Activated naive CD4-positive, alpha-beta T cell treated with anti-CD3 and anti-CD28 coated beads, Interleukin-2, amount 50 U/mL, for 72 hours (primary cell): ENCODE results near the gene ST14. TPM values are rescaled to one million over a fixed set of nuclear protein-coding genes. Genes with fewer than 3 reads are reported as not detected.
"Not testable (repeated sequence)": the region's sequence is repeated elsewhere in the genome, so short reads cannot be mapped to it uniquely, and the experiment has no call there.

Source experiments
- ATAC-seq, 2 donors: fragments of 150-1000 bp; cut with Tn5 transposase; 2 replicates each; pipeline ENCODE4 v1.10.0; 2021; ENCODE audit warnings: mild to moderate bottlenecking in 2 of 2, moderate library complexity in 2 of 2
- DNase-seq, 2 donors: peaks; one replicate each; pipeline ENCODE4 v3.0.0; 2021 to 2022; ENCODE audit warnings: low spot score in 2 of 2
- H3K27ac Mint-ChIP-seq, 2 donors: one replicate each; pipeline ENCODE4 v1.8.0; 2022; ENCODE audit warnings: mild to moderate bottlenecking in 2 of 2, mixed read lengths in 2 of 2
- H3K36me3 Mint-ChIP-seq, 2 donors: one replicate each; pipeline ENCODE4 v1.8.0; 2022; ENCODE audit warnings: mixed read lengths in 2 of 2
- H3K9me3 Mint-ChIP-seq, 2 donors: one replicate each; pipeline ENCODE4 v1.8.0; 2022; ENCODE audit warnings: mixed read lengths in 2 of 2
- total RNA-seq, 2 donors: library from RNA; stranded (reverse); gene quantifications; one replicate each; pipeline ENCODE4 v1.2.3, GENCODE V29; 2022

ST14 gene
- total RNA-seq, 2 donors from 2014 or later = 0.10 TPM; not detected in 1

DNA sequence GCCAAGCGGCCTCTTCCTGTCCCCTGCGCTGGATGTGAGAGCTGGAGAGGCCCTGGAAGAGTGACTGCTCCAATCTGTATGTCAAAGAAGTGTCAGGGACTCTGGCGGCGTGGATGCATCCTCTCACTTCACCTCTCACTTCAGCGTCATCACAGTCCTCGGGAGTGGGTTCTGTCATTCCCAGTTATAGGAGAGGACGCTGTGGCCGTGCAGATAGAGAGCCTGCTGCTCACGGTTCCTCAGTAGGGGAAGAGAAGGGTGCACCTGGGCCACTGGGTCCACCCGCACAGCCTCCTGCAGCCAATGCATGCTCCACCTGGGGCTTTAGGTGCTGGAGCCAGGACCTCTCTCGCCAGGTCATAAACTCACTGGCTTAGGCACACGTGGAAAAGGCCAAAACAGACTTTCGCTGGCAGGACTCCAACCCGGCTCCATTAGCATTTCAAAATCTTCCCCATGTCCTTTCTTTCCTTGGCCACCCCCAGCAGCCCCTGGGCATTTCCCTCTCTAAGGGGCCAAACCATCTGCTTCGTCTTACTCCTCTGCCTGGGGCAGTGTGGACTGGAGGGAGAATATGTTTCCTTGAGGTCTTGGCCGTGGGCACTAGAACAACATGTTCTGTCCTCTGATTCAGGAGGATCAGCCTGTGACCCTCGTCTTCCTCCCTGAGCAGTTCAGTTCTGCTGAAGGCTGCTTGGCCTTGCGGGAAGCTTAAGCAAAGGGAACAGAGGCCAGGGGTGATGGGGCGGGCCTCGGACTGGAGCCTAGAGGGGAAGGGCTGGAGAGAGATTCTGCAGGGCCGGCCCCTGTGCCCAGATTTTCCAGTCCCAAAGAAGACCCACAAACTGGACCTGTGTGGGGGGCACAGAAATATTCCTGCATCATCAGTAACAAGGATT is 57.8 kb downstream of the ST14 start:
- Mint-ChIP-seq H3K9me3 (no peaks in the 10 kb centered on the region), H3K36me3 (no peaks in the 10 kb centered on the region), H3K27ac (no peak overlapping the region)
- DNase-seq (peak in 1 of 2 donors; percentile 39), ATAC-seq (no peak)

DNA sequence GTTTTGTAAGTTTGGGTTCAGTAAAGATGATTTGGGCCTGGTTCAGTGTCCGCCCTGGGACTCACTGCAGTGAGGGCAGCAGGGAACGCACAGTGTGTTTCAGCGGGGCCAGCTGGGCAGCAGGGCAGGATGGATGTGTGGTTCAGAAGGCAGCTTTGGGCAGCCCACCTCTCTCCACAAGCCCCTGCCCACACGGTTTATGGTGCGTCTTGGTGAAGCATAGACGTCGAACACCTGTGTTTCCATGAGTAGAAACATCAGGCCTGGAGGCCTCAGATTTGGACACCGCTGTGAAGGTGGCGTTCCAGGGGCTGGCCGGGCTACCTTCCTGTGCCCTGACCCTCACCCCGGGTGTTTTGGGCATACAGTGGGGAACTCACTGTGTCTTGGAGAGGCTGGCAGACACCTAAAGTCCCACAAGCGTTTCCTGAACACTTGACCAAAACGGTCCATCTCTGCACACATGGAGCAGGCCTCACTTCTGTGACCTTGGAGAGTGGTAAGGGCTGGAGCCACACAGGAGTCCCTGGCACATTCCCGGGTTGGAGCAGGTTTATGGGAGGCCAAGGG is 59.0 kb downstream of the ST14 start:
- no peaks in the 10 kb centered on the region for H3K36me3 Mint-ChIP-seq
- no peaks in the 10 kb centered on the region for H3K9me3 Mint-ChIP-seq
- H3K27ac Mint-ChIP-seq = no peak overlapping the region
- DNase-seq (peak in 1 of 2 donors; percentile 30), ATAC-seq (no peak)

GRCh38 chr11:130219148-130219547 is 59.6 kb downstream of the ST14 start:
- H3K9me3 Mint-ChIP-seq = no peaks in the 10 kb centered on the region
- no peak overlapping the region for H3K27ac Mint-ChIP-seq
- no peaks in the 10 kb centered on the region for H3K36me3 Mint-ChIP-seq
- no peak for ATAC-seq
- no peak for DNase-seq

- H3K9me3 Mint-ChIP-seq = no peaks in the 10 kb centered on the region
- no peak for ATAC-seq
- no peak for DNase-seq
- H3K27ac Mint-ChIP-seq = no peak overlapping the region
- no peaks in the 10 kb centered on the region for H3K36me3 Mint-ChIP-seq
Observed at GRCh38 chr11:130220311-130221035, 60.9 kb downstream of the ST14 start.

DNA sequence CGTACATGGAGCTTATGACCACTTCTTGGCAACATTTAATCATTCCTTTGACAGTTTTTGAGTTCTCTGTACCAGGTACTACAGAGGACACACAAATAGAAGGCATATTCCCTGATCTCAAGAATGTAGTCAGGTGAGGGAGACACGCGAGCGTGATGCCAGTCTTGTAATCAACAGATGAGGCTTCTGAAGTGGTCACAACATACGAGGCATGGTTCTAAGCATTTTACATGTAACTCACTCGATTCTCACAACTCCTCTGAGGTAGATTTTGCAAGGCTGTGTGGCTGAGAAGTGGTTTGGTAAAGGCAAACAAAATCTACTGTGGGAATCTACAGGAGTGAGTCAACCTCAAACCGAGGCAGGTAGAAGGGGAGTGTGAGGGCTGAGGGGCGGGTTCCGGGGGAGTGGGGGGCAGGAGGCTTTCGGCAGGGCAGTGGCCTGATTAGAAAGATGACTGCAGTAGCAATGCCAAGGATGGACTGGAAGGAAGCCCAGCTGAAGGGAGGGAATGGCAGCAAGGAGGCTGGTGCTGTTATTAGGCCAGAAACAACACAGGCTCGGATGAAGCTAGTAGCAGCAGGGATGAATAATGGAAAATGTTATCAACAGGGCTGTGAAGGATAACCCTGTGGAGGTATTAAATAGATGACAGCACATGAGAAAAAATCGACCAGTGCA is 63.8 kb downstream of the ST14 start:
- H3K9me3 Mint-ChIP-seq = no peaks in the 10 kb centered on the region
- DNase-seq (no peak), ATAC-seq (peak; percentile 35 to 37)
- peak overlapping the region in 1 of 2 donors; percentile 48 for H3K27ac Mint-ChIP-seq
- no peaks in the 10 kb centered on the region for H3K36me3 Mint-ChIP-seq

DNA sequence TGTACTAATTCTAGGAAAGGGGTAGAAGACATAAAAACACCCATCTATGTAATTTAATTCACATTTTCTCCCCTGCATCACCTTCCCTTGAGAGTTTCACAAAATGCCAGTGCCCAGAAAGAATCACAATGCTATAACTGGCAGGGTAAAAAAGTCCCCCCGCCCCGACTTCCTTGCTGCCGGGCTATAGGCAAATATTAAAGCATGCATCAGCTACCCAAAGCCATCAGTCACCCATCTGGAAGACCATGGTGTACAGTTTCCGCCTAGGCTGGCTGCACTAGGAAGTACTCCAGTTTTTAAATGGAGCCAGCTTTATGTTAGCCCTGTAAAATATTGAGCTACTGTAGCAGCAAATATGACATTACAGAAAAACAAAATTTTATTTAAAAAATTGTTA is 67.8 kb downstream of the ST14 start:
- no peaks in the 10 kb centered on the region for H3K36me3 Mint-ChIP-seq
- no peak for ATAC-seq
- H3K27ac Mint-ChIP-seq = peak overlapping the region in 1 of 2 donors; percentile 38
- no peaks in the 10 kb centered on the region for H3K9me3 Mint-ChIP-seq
- no peak for DNase-seq

GRCh38 chr11:130233486-130233885 is 73.9 kb downstream of the ST14 start:
- H3K36me3 Mint-ChIP-seq, H3K9me3 Mint-ChIP-seq, DNase-seq, ATAC-seq, H3K27ac Mint-ChIP-seq: not testable (repeated sequence)

DNA sequence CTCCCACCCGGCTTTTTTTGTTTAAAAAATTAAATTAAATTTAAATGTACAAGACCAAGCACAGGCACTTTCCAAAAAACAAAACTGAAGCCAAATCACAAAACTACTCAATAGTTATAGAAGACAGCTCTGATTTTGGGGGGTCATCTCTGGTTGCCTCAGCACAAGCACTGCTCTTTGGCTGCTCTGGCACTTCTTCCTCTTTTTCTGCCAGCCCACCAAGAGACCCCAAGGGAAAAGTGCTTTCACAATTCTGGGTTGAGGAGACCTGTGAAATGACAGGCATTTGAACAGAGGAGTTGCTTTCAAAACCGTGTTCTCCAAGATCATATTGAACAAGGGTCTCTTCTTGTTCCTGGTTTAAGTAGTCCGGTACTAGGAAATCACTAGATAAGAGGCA is 74.3 kb downstream of the ST14 start:
- not testable (repeated sequence) for H3K36me3 Mint-ChIP-seq, ATAC-seq, DNase-seq, H3K27ac Mint-ChIP-seq, H3K9me3 Mint-ChIP-seq

DNA sequence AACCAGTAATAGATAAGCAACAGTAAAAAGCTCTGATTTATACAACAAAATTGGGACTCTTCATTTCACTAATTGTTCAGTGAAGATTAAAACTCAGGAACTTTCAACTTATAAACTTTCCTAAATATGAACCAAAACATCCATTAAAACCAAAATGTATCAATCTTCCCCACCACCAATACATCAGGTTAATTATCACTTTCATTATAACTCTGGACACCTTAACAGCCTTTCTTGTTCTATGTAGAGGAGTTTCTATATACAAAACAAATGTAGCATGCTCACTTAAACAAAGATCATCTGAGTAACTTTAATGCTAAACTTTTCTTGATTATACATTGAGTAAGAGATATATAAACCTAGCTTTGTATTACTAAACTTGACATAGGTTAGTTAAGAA is 74.7 kb downstream of the ST14 start:
- Mint-ChIP-seq H3K27ac (no peak overlapping the region), H3K36me3 (no peaks in the 10 kb centered on the region), H3K9me3 (no peaks in the 10 kb centered on the region)
- ATAC-seq (no peak), DNase-seq (no peak)

DNA sequence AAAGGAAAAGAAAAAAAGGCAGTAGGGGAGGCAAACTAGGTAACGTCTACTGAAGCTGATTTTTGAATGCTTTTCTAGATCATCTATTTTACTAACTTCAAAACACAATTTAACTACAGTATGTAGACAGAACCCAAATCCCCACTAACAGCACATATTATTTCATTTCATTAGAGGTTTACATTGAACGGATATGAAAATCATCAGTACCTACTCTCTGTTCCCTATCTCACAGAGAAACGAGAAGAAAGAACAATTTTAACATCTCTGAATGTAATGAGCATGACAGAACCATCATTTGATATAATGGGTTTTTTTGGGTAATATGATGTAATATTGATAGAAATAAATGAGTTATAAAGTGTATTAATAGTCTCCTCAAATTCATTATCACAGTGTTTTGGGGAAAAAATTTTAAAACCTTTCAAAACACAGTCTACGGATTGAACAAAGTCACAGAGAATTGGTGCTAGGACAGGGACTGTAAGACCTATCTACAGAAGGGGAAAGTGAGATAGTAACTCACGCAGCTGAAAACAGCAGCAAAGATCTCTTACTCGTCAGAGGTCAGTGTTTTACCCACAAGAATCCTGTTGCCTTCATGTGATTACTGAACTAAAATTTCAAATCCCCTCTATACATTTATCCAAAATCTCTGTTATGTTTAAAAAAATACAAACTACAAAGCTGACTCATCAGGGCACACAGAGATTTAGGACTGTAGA is 77.9 kb downstream of the ST14 start:
- H3K27ac Mint-ChIP-seq = no peak overlapping the region
- ATAC-seq (no peak), DNase-seq (no peak)
- no peaks in the 10 kb centered on the region for H3K36me3 Mint-ChIP-seq
- H3K9me3 Mint-ChIP-seq = no peaks in the 10 kb centered on the region

GRCh38 chr11:130241713-130242112 is 82.1 kb downstream of the ST14 start:
- H3K9me3 Mint-ChIP-seq = no peaks in the 10 kb centered on the region
- H3K27ac Mint-ChIP-seq = no peak overlapping the region
- DNase-seq (no peak), ATAC-seq (no peak)
- H3K36me3 Mint-ChIP-seq = no peaks in the 10 kb centered on the region

- no peak for ATAC-seq
- no peak overlapping the region for H3K27ac Mint-ChIP-seq
- DNase-seq = no peak
Observed at GRCh38 chr11:130243816-130244215, 84.2 kb downstream of the ST14 start.

DNA sequence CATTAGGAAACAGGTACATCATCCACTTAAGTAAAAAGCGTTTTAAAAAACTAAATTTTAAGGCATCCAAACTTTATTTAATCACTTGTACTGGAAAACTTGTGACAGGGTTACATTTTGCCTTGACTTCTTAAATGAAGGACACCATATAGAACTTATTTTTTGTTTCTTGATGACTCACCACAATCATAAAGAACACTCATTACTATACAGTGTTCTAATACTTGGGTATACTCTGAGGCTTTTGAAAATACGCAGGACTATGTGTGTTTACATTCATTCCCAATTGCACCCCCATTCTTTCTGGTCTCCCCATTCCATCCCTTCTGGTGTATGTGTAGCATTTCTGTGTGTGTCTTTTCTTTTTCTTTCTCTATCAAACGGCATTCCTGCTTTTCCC is 85.3 kb downstream of the ST14 start:
- ATAC-seq (peak in 1 of 2 donors; percentile 31), DNase-seq (no peak)
- H3K9me3 Mint-ChIP-seq = no peaks in the 10 kb centered on the region
- peak overlapping the region in 1 of 2 donors; percentile 13 for H3K27ac Mint-ChIP-seq
- no peaks in the 10 kb centered on the region for H3K36me3 Mint-ChIP-seq

More at GRCh38 chr11:130243816-130244215, 84.2 kb downstream of the ST14 start:
- no peaks in the 10 kb centered on the region for H3K9me3 Mint-ChIP-seq
- no peaks in the 10 kb centered on the region for H3K36me3 Mint-ChIP-seq

DNA sequence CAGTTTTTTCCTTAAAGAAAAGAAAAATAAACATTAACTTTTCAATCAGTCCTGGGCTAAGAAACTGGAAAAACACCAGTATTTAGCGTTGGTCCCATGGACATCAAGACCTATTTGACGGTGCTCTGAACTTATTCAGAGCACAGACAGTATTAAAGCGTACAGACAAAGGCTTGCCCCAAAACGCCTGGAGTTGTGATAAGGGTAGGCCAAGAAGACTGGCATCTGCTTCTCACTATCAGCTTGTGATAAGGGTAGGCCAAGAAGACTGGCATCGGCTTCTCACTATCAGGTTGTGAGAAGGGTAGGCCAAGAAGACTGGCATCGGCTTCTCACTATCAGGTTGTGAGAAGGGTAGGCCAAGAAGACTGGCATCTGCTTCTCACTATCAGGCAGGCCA is 85.8 kb downstream of the ST14 start:
- H3K9me3 Mint-ChIP-seq, H3K36me3 Mint-ChIP-seq, DNase-seq, ATAC-seq: not testable (repeated sequence)
- H3K27ac Mint-ChIP-seq = peak overlapping the region in 1 of 2 donors; percentile 13

- Mint-ChIP-seq H3K36me3 (peaks cover 9 to 10% of the 10 kb centered on the region in 2 donors), H3K27ac (no peak overlapping the region), H3K9me3 (peaks cover 0 to 5% of the 10 kb centered on the region in 2 donors)
- ATAC-seq (no peak), DNase-seq (no peak)
Observed at GRCh38 chr11:130246270-130246669, 86.7 kb downstream of the ST14 start.

- ATAC-seq (peak in 1 of 2 donors; percentile 50), DNase-seq (no peak)
- Mint-ChIP-seq H3K36me3 (peaks cover 12 to 14% of the 10 kb centered on the region in 2 donors), H3K9me3 (peaks cover under 1 to 5% of the 10 kb centered on the region in 2 donors), H3K27ac (no peak overlapping the region)
Observed at GRCh38 chr11:130246738-130247137, 87.2 kb downstream of the ST14 start.
